Mammary epithelial cell (primary cell): ENCODE measurements around the gene FAM53B.

Source experiments
- CTCF ChIP-seq, 2 donors: IDR thresholded peaks in 1 of 2; conservative IDR thresholded peaks in 1 of 2; 2 replicates each; pipeline ENCODE4 v1.5.1; 2011 to 2012; ENCODE audit warnings: inconsistent platforms in 2 of 2, low read length in 2 of 2, mild to moderate bottlenecking in 2 of 2, control low read depth in 1 of 2, low read depth in 1 of 2; ENCODE audit not compliant: insufficient read depth in 1 of 2; ENCODE audit errors: extremely low read depth in 1 of 2
- EZH2 ChIP-seq: IDR thresholded peaks from 2 replicates; pipeline ENCODE4 v1.6.1; 2012; ENCODE audit warnings: low read length, inconsistent platforms, borderline replicate concordance

- TF ChIP-seq CTCF (conservative IDR thresholded peaks at IDR 0.05 in 1 of 2, IDR thresholded peaks at IDR 0.05 in 1 of 2; ENCODE audit: extremely low read depth in 1 of 2, insufficient read depth in 1 of 2, low read depth in 1 of 2, low read length in 2 of 2) (no peak), EZH2 (no peak)
These were observed 84.8 kb downstream of the FAM53B start for GRCh38 chr10:124659380-124659779.
